Measurements from ENCODE around the gene CBR3.

DNA sequence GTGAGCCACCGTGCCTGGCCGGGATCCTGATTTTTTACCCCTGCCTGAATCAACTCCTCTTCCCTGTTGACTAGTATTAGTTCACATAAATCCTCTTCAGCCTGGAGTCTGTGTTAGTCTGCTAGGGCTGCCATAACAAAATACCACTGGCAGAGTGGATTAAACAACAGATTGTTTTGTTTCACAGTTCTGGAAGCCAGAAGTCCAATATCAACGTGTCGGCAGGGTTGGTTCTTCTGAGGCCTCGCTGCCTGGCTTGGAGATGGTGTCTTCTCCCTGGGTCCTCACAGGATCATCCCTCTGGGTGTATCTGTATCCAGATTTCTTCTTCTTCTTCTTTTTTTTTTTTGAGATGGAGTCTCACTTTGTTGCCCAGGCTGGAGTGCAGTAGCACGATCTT lies 39.9 kb downstream of the CBR3 start:
- TF ChIP-seq, protein P1, sequence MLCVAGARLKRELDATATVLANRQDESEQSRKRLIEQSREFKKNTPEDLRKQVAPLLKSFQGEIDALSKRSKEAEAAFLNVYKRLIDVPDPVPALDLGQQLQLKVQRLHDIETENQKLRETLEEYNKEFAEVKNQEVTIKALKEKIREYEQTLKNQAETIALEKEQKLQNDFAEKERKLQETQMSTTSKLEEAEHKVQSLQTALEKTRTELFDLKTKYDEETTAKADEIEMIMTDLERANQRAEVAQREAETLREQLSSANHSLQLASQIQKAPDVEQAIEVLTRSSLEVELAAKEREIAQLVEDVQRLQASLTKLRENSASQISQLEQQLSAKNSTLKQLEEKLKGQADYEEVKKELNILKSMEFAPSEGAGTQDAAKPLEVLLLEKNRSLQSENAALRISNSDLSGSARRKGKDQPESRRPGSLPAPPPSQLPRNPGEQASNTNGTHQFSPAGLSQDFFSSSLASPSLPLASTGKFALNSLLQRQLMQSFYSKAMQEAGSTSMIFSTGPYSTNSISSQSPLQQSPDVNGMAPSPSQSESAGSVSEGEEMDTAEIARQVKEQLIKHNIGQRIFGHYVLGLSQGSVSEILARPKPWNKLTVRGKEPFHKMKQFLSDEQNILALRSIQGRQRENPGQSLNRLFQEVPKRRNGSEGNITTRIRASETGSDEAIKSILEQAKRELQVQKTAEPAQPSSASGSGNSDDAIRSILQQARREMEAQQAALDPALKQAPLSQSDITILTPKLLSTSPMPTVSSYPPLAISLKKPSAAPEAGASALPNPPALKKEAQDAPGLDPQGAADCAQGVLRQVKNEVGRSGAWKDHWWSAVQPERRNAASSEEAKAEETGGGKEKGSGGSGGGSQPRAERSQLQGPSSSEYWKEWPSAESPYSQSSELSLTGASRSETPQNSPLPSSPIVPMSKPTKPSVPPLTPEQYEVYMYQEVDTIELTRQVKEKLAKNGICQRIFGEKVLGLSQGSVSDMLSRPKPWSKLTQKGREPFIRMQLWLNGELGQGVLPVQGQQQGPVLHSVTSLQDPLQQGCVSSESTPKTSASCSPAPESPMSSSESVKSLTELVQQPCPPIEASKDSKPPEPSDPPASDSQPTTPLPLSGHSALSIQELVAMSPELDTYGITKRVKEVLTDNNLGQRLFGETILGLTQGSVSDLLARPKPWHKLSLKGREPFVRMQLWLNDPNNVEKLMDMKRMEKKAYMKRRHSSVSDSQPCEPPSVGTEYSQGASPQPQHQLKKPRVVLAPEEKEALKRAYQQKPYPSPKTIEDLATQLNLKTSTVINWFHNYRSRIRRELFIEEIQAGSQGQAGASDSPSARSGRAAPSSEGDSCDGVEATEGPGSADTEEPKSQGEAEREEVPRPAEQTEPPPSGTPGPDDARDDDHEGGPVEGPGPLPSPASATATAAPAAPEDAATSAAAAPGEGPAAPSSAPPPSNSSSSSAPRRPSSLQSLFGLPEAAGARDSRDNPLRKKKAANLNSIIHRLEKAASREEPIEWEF (CRISPR knock-in tag; IDR thresholded peaks at IDR 0.05): no peak
- TF ChIP-seq SMC3 (conservative IDR thresholded peaks at IDR 0.05; ENCODE audit: insufficient read depth, low read depth, low read length) (no peak), CBFB (CRISPR knock-in tag; IDR thresholded peaks at IDR 0.05) (no peak), SMAD2 (IDR thresholded peaks at IDR 0.05; ENCODE audit: low read depth, low read length) (no peak)
- TF ChIP-seq, protein P2, sequence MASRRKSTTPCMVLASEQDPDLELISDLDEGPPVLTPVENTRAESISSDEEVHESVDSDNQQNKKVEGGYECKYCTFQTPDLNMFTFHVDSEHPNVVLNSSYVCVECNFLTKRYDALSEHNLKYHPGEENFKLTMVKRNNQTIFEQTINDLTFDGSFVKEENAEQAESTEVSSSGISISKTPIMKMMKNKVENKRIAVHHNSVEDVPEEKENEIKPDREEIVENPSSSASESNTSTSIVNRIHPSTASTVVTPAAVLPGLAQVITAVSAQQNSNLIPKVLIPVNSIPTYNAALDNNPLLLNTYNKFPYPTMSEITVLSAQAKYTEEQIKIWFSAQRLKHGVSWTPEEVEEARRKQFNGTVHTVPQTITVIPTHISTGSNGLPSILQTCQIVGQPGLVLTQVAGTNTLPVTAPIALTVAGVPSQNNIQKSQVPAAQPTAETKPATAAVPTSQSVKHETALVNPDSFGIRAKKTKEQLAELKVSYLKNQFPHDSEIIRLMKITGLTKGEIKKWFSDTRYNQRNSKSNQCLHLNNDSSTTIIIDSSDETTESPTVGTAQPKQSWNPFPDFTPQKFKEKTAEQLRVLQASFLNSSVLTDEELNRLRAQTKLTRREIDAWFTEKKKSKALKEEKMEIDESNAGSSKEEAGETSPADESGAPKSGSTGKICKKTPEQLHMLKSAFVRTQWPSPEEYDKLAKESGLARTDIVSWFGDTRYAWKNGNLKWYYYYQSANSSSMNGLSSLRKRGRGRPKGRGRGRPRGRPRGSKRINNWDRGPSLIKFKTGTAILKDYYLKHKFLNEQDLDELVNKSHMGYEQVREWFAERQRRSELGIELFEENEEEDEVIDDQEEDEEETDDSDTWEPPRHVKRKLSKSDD (conservative IDR thresholded peaks at IDR 0.05; ENCODE audit: low read length): no peak
- TF ChIP-seq, protein P3, sequence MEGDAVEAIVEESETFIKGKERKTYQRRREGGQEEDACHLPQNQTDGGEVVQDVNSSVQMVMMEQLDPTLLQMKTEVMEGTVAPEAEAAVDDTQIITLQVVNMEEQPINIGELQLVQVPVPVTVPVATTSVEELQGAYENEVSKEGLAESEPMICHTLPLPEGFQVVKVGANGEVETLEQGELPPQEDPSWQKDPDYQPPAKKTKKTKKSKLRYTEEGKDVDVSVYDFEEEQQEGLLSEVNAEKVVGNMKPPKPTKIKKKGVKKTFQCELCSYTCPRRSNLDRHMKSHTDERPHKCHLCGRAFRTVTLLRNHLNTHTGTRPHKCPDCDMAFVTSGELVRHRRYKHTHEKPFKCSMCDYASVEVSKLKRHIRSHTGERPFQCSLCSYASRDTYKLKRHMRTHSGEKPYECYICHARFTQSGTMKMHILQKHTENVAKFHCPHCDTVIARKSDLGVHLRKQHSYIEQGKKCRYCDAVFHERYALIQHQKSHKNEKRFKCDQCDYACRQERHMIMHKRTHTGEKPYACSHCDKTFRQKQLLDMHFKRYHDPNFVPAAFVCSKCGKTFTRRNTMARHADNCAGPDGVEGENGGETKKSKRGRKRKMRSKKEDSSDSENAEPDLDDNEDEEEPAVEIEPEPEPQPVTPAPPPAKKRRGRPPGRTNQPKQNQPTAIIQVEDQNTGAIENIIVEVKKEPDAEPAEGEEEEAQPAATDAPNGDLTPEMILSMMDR (IDR thresholded peaks at IDR 0.05 in 2 of 3, conservative IDR thresholded peaks at IDR 0.05 in 1 of 3; ENCODE audit: insufficient read depth in 2 of 3, low read depth in 1 of 3, low read length in 3 of 3): no peak

Measured in K562 (cell line).